H1 (cell line): Measurements from ENCODE around the gene TTC33. TPM values are rescaled to one million over a fixed set of nuclear protein-coding genes. Genes with fewer than 3 reads are reported as not detected.

Source experiments
- CTCF ChIA-PET: fragments of 300-600 bp; sonication (Branson Sonifier 250); formaldehyde crosslinking; loops from one replicate; lab custom pipeline; 2021; ENCODE audit not compliant: partially characterized antibody; lab: Charles Lee
- POLR2A ChIA-PET: fragments of 300-600 bp; sonication (Branson Sonifier 250); formaldehyde crosslinking; loops from one replicate; lab custom pipeline; 2021; ENCODE audit warnings: inconsistent platforms; ENCODE audit not compliant: partially characterized antibody; lab: Charles Lee
- DNase-seq, 2 experiments: peaks; one replicate each; pipeline versions ENCODE4 v3.0.0 to v3.0.0-alpha.2; 2010 to 2022; ENCODE audit warnings: low spot score in 2 of 2, low read depth in 1 of 2, mixed read lengths in 1 of 2
- FAIRE-seq: peaks from 2 replicates; lab custom pipeline; 2011; peaks lifted over from hg19 to GRCh38; lab: Jason Lieb, UNC
- H2AFZ ChIP-seq: 2 replicates; pipeline ENCODE4 v1.8.1; 2012; ENCODE audit warnings: low read length, inconsistent platforms
- H2AK5ac ChIP-seq: 2 replicates; pipeline ENCODE4 v1.6.1; 2013; ENCODE audit warnings: low read depth, low read length
- H2BK120ac ChIP-seq: replicated peaks from 2 replicates; pipeline ENCODE3; 2013; ENCODE audit warnings: low read depth, low read length, inconsistent platforms
- H2BK12ac ChIP-seq: 2 replicates; pipeline ENCODE4 v1.6.1; 2013; ENCODE audit warnings: low read depth, low read length
- H2BK15ac ChIP-seq: 2 replicates; pipeline ENCODE4 v1.6.1; 2013; ENCODE audit warnings: low read length
- H2BK20ac ChIP-seq: 2 replicates; pipeline ENCODE4 v1.6.1; 2013; ENCODE audit warnings: low read length
- H2BK5ac ChIP-seq: 2 replicates; pipeline ENCODE4 v1.6.1; 2013; ENCODE audit warnings: low read depth, low read length
- H3K14ac ChIP-seq: 2 replicates; pipeline ENCODE4 v1.6.1; 2013; ENCODE audit warnings: inconsistent platforms; ENCODE audit not compliant: insufficient read length
- H3K18ac ChIP-seq: 2 replicates; pipeline ENCODE4 v1.6.1; 2013; ENCODE audit warnings: low read length; ENCODE audit errors: extremely low read depth
- H3K23ac ChIP-seq: 2 replicates; pipeline ENCODE4 v1.6.1; 2013; ENCODE audit warnings: inconsistent platforms; ENCODE audit not compliant: insufficient read length
- H3K23me2 ChIP-seq: 2 replicates; pipeline ENCODE4 v1.6.1; 2013; ENCODE audit warnings: low read depth, low read length
- H3K27ac ChIP-seq: 2 replicates; pipeline ENCODE4 v1.6.1; 2011; ENCODE audit warnings: low read depth, low read length, inconsistent platforms
- H3K27me3 ChIP-seq, 4 experiments: replicated peaks in 1 of 4; 1 replicate in 1 of 4; 2 replicates in 3 of 4; pipeline versions ENCODE4 v1.6.1 to v1.8.1; 2011 to 2013; ENCODE audit warnings: low read length in 3 of 4, mild to moderate bottlenecking in 3 of 4, inconsistent platforms in 2 of 4, mixed read lengths in 2 of 4, moderate library complexity in 1 of 4; ENCODE audit not compliant: control insufficient read depth in 3 of 4, insufficient read depth in 3 of 4; ENCODE audit errors: extremely low read depth in 1 of 4
- H3K36me3 ChIP-seq, 4 experiments: 2 replicates each; pipeline versions ENCODE4 v1.6.1 to v1.8.1; 2011 to 2013; ENCODE audit warnings: mild to moderate bottlenecking in 4 of 4, low read length in 3 of 4, moderate library complexity in 2 of 4, control low read depth in 1 of 4, inconsistent platforms in 1 of 4; ENCODE audit not compliant: insufficient read depth in 4 of 4, control insufficient read depth in 2 of 4
- H3K4ac ChIP-seq: replicated peaks from 2 replicates; pipeline ENCODE3; 2013; ENCODE audit warnings: low read length, low read depth, mixed read lengths, inconsistent platforms; ENCODE audit not compliant: insufficient read length
- H3K4me1 ChIP-seq, 4 experiments: replicated peaks in 1 of 4; 1 replicate in 1 of 4; 2 replicates in 3 of 4; pipeline versions ENCODE4 v1.6.1 to v1.8.1; 2011 to 2013; ENCODE audit warnings: low read length in 3 of 4, inconsistent platforms in 2 of 4, mixed read lengths in 1 of 4; ENCODE audit not compliant: insufficient read depth in 4 of 4, control insufficient read depth in 3 of 4
- H3K4me2 ChIP-seq, 2 experiments: 2 replicates each; pipeline versions ENCODE4 v1.6.1 to v1.8.1; 2011 to 2013; ENCODE audit warnings: low read depth in 2 of 2, low read length in 2 of 2, control low read depth in 1 of 2, inconsistent platforms in 1 of 2, mild to moderate bottlenecking in 1 of 2; ENCODE audit not compliant: insufficient read depth in 1 of 2
- H3K4me3 ChIP-seq, 4 experiments: fragments of 200-600, 300-600 bp in 1 of 4; sonication (generic), shearing (Covaris generic), sonication (Bioruptor Twin) in 1 of 4; 2 replicates each; pipeline versions ENCODE4 v1.5.1 to v1.8.1; 2011 to 2016; ENCODE audit warnings: low read length in 4 of 4, low read depth in 3 of 4, control low read depth in 2 of 4, inconsistent platforms in 2 of 4, mild to moderate bottlenecking in 2 of 4, mixed read lengths in 1 of 4, moderate library complexity in 1 of 4; ENCODE audit not compliant: insufficient read depth in 2 of 4; ENCODE audit errors: extremely low read depth in 1 of 4
- H3K56ac ChIP-seq: replicated peaks from 2 replicates; pipeline ENCODE3; 2013; ENCODE audit warnings: low read depth, mild to moderate bottlenecking, mixed read lengths, low read length, inconsistent platforms; ENCODE audit not compliant: insufficient read length
- H3K79me1 ChIP-seq: 2 replicates; pipeline ENCODE4 v1.6.1; 2013; ENCODE audit warnings: low read depth, low read length, control low read depth
- H3K79me2 ChIP-seq, 2 experiments: 2 replicates each; pipeline versions ENCODE4 v1.6.1 to v1.8.1; 2012 to 2013; ENCODE audit warnings: low read length in 2 of 2, mild to moderate bottlenecking in 2 of 2, inconsistent platforms in 1 of 2; ENCODE audit not compliant: insufficient read depth in 2 of 2, control insufficient read depth in 1 of 2
- H3K9ac ChIP-seq, 4 experiments: replicated peaks in 1 of 4; 1 replicate in 1 of 4; 2 replicates in 3 of 4; pipeline versions ENCODE4 v1.6.1 to v1.8.1; 2011 to 2013; ENCODE audit warnings: low read depth in 3 of 4, low read length in 3 of 4, control low read depth in 2 of 4, mild to moderate bottlenecking in 2 of 4, moderate library complexity in 2 of 4, inconsistent platforms in 1 of 4; ENCODE audit errors: extremely low read depth in 1 of 4
- H3K9me3 ChIP-seq, 2 experiments: 2 replicates each; pipeline versions ENCODE4 v1.6.1 to v1.8.1; 2012 to 2013; ENCODE audit warnings: mild to moderate bottlenecking in 2 of 2, moderate library complexity in 2 of 2, control low read depth in 1 of 2, inconsistent platforms in 1 of 2, low read depth in 1 of 2, low read length in 1 of 2, mixed read lengths in 1 of 2; ENCODE audit not compliant: insufficient read depth in 2 of 2
- H4K20me1 ChIP-seq, 2 experiments: replicated peaks in 1 of 2; 2 replicates each; pipeline versions ENCODE3 to v1.8.1; 2011 to 2013; ENCODE audit warnings: inconsistent platforms in 2 of 2, low read length in 2 of 2, mild to moderate bottlenecking in 1 of 2; ENCODE audit not compliant: insufficient read depth in 2 of 2, control insufficient read depth in 1 of 2
- H4K5ac ChIP-seq: 2 replicates; pipeline ENCODE4 v1.6.1; 2013; ENCODE audit warnings: low read length, low read depth, mixed read lengths, inconsistent platforms; ENCODE audit not compliant: insufficient read length
- H4K8ac ChIP-seq: 2 replicates; pipeline ENCODE4 v1.8.0; 2013; ENCODE audit warnings: mild to moderate bottlenecking, moderate library complexity, low read length, inconsistent platforms; ENCODE audit not compliant: insufficient read depth; ENCODE audit errors: extremely low read depth
- H4K91ac ChIP-seq: replicated peaks from 2 replicates; pipeline ENCODE3; 2013; ENCODE audit warnings: low read length, mixed read lengths, inconsistent platforms; ENCODE audit not compliant: insufficient read length
- RXRA ChIP-seq: IDR thresholded peaks from 2 replicates; pipeline ENCODE4 v1.6.1; 2011; ENCODE audit warnings: low read depth, mild to moderate bottlenecking, low read length, moderate library complexity; ENCODE audit not compliant: insufficient read depth
- SP1 ChIP-seq: IDR thresholded peaks from 2 replicates; pipeline ENCODE4 v1.6.1; 2011; ENCODE audit warnings: low read depth, low read length
- USF2 ChIP-seq: IDR thresholded peaks from 2 replicates; pipeline ENCODE4 v1.6.1; 2011; ENCODE audit warnings: low read length, improper control_type of control experiment
- WGBS, 2 experiments: shearing (Covaris generic) in 1 of 2; methylation state at CpG; one replicate each; pipeline versions ENCODE4 v1.1.6 to v1.1.7; 2013 to 2015; ENCODE audit warnings: low lambda C conversion rate in 2 of 2, mixed read lengths in 2 of 2, inconsistent platforms in 1 of 2, low coverage in 1 of 2, missing lambda C conversion rate in 1 of 2; ENCODE audit not compliant: insufficient replicate concordance in 2 of 2, insufficient coverage in 1 of 2, insufficient read length in 1 of 2; ENCODE audit errors: extremely low coverage in 1 of 2, missing lambda C conversion rate in 1 of 2; 5-methylcytosine and 5-hydroxymethylcytosine counted together
- polyA plus RNA-seq, 7 experiments: library from polyadenylated mRNA; depleted of rRNA in 3 of 7; stranded (reverse) in 5 of 7; unstranded in 2 of 7; fragments of >200 nt in 5 of 7; fragments of 200-250 nt in 2 of 7; gene quantifications; 1 replicate in 5 of 7; 2 replicates in 1 of 7; 4 replicates in 1 of 7; pipeline versions ENCODE4 v1.2.1 to v1.2.3, GENCODE V29; 2011 to 2013; ENCODE audit warnings: missing spikeins in 2 of 7, mixed read lengths in 2 of 7
- total RNA-seq: library from RNA; stranded (reverse); fragmentation: NEBNext Ultra II Directional; extraction: Animal tissue kit (Norgen Biotek cat#: 25700); gene quantifications from 2 replicates; pipeline ENCODE4 v1.2.1, GENCODE V29; 2021

The TTC33 gene
- total and polyA plus RNA-seq, 2 of the 8 experiments (the other 6 are each of a cell fraction or from before 2014, with no cell fraction given) = 1.2 to 12.6 TPM

- no peak for TF ChIP-seq SP1
Measured at GRCh38 chr5:40559306-40559705, 196.5 kb downstream of the TTC33 start (continued).

GRCh38 chr5:40557501-40557900 is 198.3 kb downstream of the TTC33 start:
- FAIRE-seq = no peak
- POLR2A ChIA-PET = no interaction called here
- CTCF ChIA-PET = no interaction called here

More at GRCh38 chr5:40557501-40557900, 198.3 kb downstream of the TTC33 start:
- no peak overlapping the region for H3K56ac ChIP-seq
- no peak overlapping the region for H3K4me3 ChIP-seq
- H4K8ac ChIP-seq = no peak overlapping the region
- H2BK120ac ChIP-seq = no peak overlapping the region
- no peaks in the 10 kb centered on the region for H3K36me3 ChIP-seq
- H3K79me2 ChIP-seq = no peaks in the 10 kb centered on the region
- H2AFZ ChIP-seq = no peak overlapping the region
- H3K18ac ChIP-seq = no peak overlapping the region
- H2AK5ac ChIP-seq = no peak overlapping the region
- no peak overlapping the region for H3K4ac ChIP-seq
- no peak for TF ChIP-seq RXRA
- no peak for TF ChIP-seq USF2
- H3K27me3 ChIP-seq = no peaks in the 10 kb centered on the region
- no peaks in the 10 kb centered on the region for H3K9me3 ChIP-seq
- no peak overlapping the region for H3K23ac ChIP-seq
- no peak overlapping the region for H2BK12ac ChIP-seq
- no peak overlapping the region for H3K4me2 ChIP-seq
- H3K23me2 ChIP-seq = no peaks in the 10 kb centered on the region
- H4K5ac ChIP-seq = no peak overlapping the region
- no peak for DNase-seq
- no peaks in the 10 kb centered on the region for H3K4me1 ChIP-seq
- H4K91ac ChIP-seq = no peak overlapping the region
- H3K27ac ChIP-seq = no peak overlapping the region
- H3K79me1 ChIP-seq = no peaks in the 10 kb centered on the region
- no peak overlapping the region for H2BK15ac ChIP-seq
- WGBS, 2 experiments = 95% methylated on average over 1 of the region's 1 CpG; no CpG with 5 or more reads in 1 of the 2 experiments
- no peak overlapping the region for H2BK5ac ChIP-seq
- H4K20me1 ChIP-seq = no peaks in the 10 kb centered on the region
- no peak overlapping the region for H3K9ac ChIP-seq
- H3K14ac ChIP-seq = no peak overlapping the region
- no peak overlapping the region for H2BK20ac ChIP-seq
